Measurements from ENCODE around the gene MYL7. TPM values are rescaled to one million over a fixed set of nuclear protein-coding genes. Genes with fewer than 3 reads are reported as not detected.

MYL7 gene
- total RNA-seq, 2 donors from 2014 or later = not detected

GRCh38 chr7:44148961-44149536 is 7.9 kb upstream of the MYL7 start:
- no peaks in the 10 kb centered on the region for H3K9me3 Mint-ChIP-seq
- peak overlapping the region; percentile 74 for H3K27ac Mint-ChIP-seq
- H3K4me1 Mint-ChIP-seq = no peaks in the 10 kb centered on the region
- no peak for ATAC-seq (replicated peaks)
- no peaks in the 10 kb centered on the region for H3K36me3 Mint-ChIP-seq (ENCODE audit: low read depth)
- no peak overlapping the region for H3K4me3 Mint-ChIP-seq
- H3K27me3 Mint-ChIP-seq = no peaks in the 10 kb centered on the region

- Mint-ChIP-seq H3K27me3 (no peaks in the 10 kb centered on the region), H3K9me3 (no peaks in the 10 kb centered on the region), H3K36me3 (ENCODE audit: low read depth) (no peaks in the 10 kb centered on the region), H3K4me3 (no peak overlapping the region), H3K27ac (no peak overlapping the region), H3K4me1 (no peaks in the 10 kb centered on the region)
- ATAC-seq (replicated peaks) = no peak
Observed at GRCh38 chr7:44148166-44148565, 7.0 kb upstream of the MYL7 start.

DNA sequence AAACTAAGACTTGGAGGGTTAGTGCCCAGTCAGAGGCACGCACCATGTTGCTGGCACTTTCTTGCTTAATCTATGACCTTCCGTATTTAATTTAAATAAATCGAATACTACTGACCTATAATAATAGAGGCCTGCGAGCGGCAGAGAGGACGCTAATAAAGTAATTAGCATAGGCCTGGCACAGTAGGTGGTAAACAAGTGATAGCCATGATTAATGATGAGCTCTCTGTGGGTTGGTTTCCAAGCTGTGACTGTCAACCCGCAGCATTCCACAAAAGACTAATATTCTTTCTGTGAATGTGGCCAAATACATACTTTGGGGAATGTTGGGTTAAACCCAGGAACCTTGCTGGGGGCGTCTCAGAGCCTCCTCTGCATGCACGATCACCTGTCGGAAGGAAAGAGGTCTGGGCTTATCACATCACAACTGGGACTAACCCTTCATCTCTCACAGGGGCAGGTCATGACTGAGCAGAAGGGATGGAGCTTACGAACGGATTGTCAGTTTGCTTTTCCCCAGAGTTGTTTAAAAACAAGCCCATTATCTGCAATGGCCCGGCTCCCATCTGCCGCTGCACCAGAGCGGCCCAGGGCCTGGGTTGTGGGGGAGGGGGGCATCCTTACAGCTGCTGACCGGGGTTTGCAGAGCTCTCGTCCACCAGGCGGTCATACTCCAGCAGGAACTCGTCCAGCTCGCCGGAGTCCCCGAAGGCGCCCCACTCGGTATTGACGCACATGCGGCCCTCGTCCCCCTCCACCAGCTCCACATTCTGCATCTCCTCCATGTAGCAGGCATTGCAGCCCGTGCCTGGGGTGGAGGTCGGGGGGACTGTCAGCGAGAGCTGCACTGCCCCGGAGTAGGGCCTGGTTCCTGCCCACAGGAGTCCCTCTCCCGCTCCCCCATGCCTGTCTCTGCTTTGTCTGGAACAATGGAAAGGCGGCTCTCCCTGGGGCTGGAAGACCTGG is 6.2 kb upstream of the MYL7 start:
- Mint-ChIP-seq H3K4me1 (no peaks in the 10 kb centered on the region), H3K4me3 (peak overlapping the region; percentile 65), H3K27ac (no peak overlapping the region), H3K9me3 (no peaks in the 10 kb centered on the region), H3K36me3 (ENCODE audit: low read depth) (no peaks in the 10 kb centered on the region), H3K27me3 (no peaks in the 10 kb centered on the region)
- no peak for ATAC-seq (replicated peaks)

DNA sequence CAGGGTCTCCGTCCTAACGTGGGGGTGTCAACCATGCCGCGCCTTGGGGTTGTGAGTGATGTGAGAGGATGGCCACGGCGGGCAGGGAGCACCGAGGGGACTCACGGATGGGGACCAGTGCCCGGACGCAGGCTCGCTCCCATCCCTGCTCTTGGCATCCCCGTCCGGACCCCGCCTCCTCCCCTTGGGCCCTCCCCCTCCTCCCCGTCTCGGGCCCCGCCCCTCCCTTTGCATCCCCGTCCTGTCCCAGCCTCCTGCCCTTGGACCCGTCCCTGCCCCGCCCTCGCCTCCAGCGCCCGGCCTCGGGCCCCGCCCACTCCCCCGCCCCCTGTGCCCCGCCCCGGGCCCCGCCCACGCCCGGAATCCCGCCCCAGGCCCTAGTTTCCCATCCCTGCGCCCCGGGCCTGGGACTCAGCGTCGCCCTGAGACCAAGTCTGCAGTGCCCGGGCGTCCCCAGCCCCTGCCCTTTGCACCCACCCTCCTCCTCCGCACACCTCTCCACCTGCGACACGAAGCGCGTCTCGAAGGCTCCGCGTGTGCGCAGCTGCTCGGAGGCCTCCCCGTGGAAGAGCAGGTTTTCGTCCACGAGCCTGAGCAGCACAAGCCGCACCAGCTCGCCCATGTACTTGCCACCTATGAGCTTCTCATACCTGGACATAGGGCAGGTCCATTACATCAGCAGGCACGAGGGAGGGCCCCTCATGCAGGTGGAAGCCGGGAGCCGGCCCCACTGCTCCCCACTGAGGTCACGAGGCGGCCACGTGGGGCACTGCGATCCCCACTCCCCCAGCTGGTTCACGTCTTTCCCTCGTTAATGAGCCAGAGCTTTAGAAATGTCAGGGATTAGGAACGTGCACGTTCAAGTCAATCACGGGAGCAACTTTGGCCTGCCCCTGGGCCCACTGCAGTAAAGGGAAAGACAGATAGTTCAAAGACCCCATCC is 5.1 kb upstream of the MYL7 start:
- peak; percentile 82 for ATAC-seq (replicated peaks)
- no peaks in the 10 kb centered on the region for H3K9me3 Mint-ChIP-seq

DNA sequence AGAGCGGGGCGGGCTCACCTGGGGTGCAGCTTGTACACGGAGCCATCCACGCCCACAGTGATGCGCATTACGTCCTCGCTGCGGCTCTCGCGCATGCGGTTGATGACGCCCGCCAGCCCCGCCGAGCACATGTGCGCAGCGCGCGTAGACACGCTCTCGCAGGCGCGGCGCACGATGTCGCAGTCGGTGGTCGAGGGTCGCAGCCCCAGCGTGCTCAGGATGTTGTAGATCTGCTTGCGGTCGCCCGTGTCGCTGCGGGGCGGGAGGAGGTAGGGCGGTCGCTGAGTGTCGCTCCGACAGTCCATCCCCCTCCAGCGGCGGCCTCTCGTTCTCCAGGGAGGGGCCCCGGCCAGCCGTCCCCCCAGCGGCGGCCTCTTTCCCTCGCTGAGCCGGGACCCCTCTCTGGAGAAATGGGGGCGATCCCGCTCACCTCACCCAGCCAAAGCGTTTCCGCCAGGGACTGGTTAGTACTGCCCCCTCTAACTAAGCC is 4.4 kb upstream of the MYL7 start:
- Mint-ChIP-seq H3K9me3 (no peaks in the 10 kb centered on the region), H3K27me3 (no peaks in the 10 kb centered on the region), H3K27ac (peak overlapping the region; percentile 33), H3K4me1 (no peaks in the 10 kb centered on the region), H3K4me3 (peak overlapping the region; percentile 65), H3K36me3 (ENCODE audit: low read depth) (no peaks in the 10 kb centered on the region)
- ATAC-seq (replicated peaks) = peak; percentile 57

More for the DNA sequence above, 5.1 kb upstream of the MYL7 start:
- H3K36me3 Mint-ChIP-seq (ENCODE audit: low read depth) = no peaks in the 10 kb centered on the region
- H3K27me3 Mint-ChIP-seq = no peaks in the 10 kb centered on the region
- H3K4me1 Mint-ChIP-seq = no peaks in the 10 kb centered on the region
- H3K27ac Mint-ChIP-seq = no peak overlapping the region
- peak overlapping the region; percentile 65 for H3K4me3 Mint-ChIP-seq

- no peak for ATAC-seq (replicated peaks)
- H3K27me3 Mint-ChIP-seq = no peaks in the 10 kb centered on the region
- H3K27ac Mint-ChIP-seq = peak overlapping the region; percentile 33
- H3K9me3 Mint-ChIP-seq = no peaks in the 10 kb centered on the region
- no peaks in the 10 kb centered on the region for H3K36me3 Mint-ChIP-seq (ENCODE audit: low read depth)
- H3K4me3 Mint-ChIP-seq = peak overlapping the region; percentile 65
- H3K4me1 Mint-ChIP-seq = no peaks in the 10 kb centered on the region
Observed at GRCh38 chr7:44144968-44145478, 3.9 kb upstream of the MYL7 start.

- no peaks in the 10 kb centered on the region for H3K36me3 Mint-ChIP-seq (ENCODE audit: low read depth)
- no peaks in the 10 kb centered on the region for H3K27me3 Mint-ChIP-seq
- no peaks in the 10 kb centered on the region for H3K9me3 Mint-ChIP-seq
- H3K27ac Mint-ChIP-seq = no peak overlapping the region
- no peaks in the 10 kb centered on the region for H3K4me1 Mint-ChIP-seq
- ATAC-seq (replicated peaks) = no peak
- H3K4me3 Mint-ChIP-seq = no peak overlapping the region
Observed at GRCh38 chr7:44144426-44144967, 3.4 kb upstream of the MYL7 start.

- no peaks in the 10 kb centered on the region for H3K36me3 Mint-ChIP-seq (ENCODE audit: low read depth)
- H3K4me1 Mint-ChIP-seq = no peaks in the 10 kb centered on the region
Observed at GRCh38 chr7:44143646-44144250, 2.6 kb upstream of the MYL7 start.

GRCh38 chr7:44142028-44142427 is 896 bp upstream of the MYL7 start:
- H3K36me3 Mint-ChIP-seq (ENCODE audit: low read depth) = no peaks in the 10 kb centered on the region
- no peak overlapping the region for H3K4me3 Mint-ChIP-seq
- no peaks in the 10 kb centered on the region for H3K27me3 Mint-ChIP-seq
- H3K27ac Mint-ChIP-seq = no peak overlapping the region
- no peaks in the 10 kb centered on the region for H3K4me1 Mint-ChIP-seq
- ATAC-seq (replicated peaks) = no peak
- no peaks in the 10 kb centered on the region for H3K9me3 Mint-ChIP-seq

More at GRCh38 chr7:44143646-44144250, 2.6 kb upstream of the MYL7 start:
- H3K9me3 Mint-ChIP-seq = no peaks in the 10 kb centered on the region
- no peak overlapping the region for H3K4me3 Mint-ChIP-seq
- no peak for ATAC-seq (replicated peaks)
- no peaks in the 10 kb centered on the region for H3K27me3 Mint-ChIP-seq
- no peak overlapping the region for H3K27ac Mint-ChIP-seq

- Mint-ChIP-seq H3K4me3 (no peak overlapping the region), H3K4me1 (no peaks in the 10 kb centered on the region), H3K27me3 (no peaks in the 10 kb centered on the region), H3K36me3 (ENCODE audit: low read depth) (no peaks in the 10 kb centered on the region), H3K9me3 (no peaks in the 10 kb centered on the region), H3K27ac (no peak overlapping the region)
- no peak for ATAC-seq (replicated peaks)
Observed at GRCh38 chr7:44140341-44140740, 791 bp downstream of the MYL7 start.

GRCh38 chr7:44139311-44140010 is 1.7 kb downstream of the MYL7 start:
- no peaks in the 10 kb centered on the region for H3K36me3 Mint-ChIP-seq (ENCODE audit: low read depth)
- no peaks in the 10 kb centered on the region for H3K4me1 Mint-ChIP-seq
- H3K27ac Mint-ChIP-seq = no peak overlapping the region
- H3K9me3 Mint-ChIP-seq = no peaks in the 10 kb centered on the region
- no peaks in the 10 kb centered on the region for H3K27me3 Mint-ChIP-seq
- ATAC-seq (replicated peaks) = no peak
- H3K4me3 Mint-ChIP-seq = no peak overlapping the region

DNA sequence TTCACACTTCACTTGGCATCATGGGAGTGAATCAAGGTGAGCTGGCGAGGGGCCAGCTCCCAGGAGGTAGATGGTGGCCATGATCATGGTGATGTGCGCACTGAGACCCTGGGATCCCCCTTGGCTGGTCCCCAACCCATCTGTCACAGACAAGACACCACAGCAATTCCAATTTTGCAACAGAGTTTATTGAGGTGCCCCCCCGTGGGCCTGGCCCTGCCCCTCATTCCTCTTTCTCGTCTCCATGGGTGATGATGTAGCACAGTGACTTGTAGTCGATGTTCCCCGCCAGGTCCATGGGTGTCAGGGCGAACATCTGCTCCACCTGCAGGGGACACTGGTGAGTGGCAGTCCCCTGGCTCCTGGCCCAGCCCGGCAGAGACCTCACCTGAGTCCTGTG is 2.4 kb downstream of the MYL7 start:
- no peak overlapping the region for H3K4me3 Mint-ChIP-seq
- no peaks in the 10 kb centered on the region for H3K9me3 Mint-ChIP-seq
- no peak for ATAC-seq (replicated peaks)
- no peak overlapping the region for H3K27ac Mint-ChIP-seq
- H3K27me3 Mint-ChIP-seq = no peaks in the 10 kb centered on the region
- no peaks in the 10 kb centered on the region for H3K4me1 Mint-ChIP-seq
- no peaks in the 10 kb centered on the region for H3K36me3 Mint-ChIP-seq (ENCODE audit: low read depth)

GRCh38 chr7:44136731-44137130 is 4.4 kb downstream of the MYL7 start:
- no peaks in the 10 kb centered on the region for H3K27me3 Mint-ChIP-seq
- no peak overlapping the region for H3K4me3 Mint-ChIP-seq
- H3K36me3 Mint-ChIP-seq (ENCODE audit: low read depth) = no peaks in the 10 kb centered on the region
- no peak overlapping the region for H3K27ac Mint-ChIP-seq
- ATAC-seq (replicated peaks) = no peak
- H3K9me3 Mint-ChIP-seq = no peaks in the 10 kb centered on the region
- H3K4me1 Mint-ChIP-seq = no peaks in the 10 kb centered on the region
